GM18870 (cell line): ENCODE measurements around the gene METTL9.
"Not testable (repeated sequence)": the region's sequence is repeated elsewhere in the genome, so short reads cannot be mapped to it uniquely, and the experiment has no call there.

Experiments used
- ATAC-seq: cut with Tn5 transposase; IDR thresholded peaks from one replicate; pipeline ENCODE4 v1.9.1; 2021; ENCODE audit warnings: moderate library complexity; ENCODE audit not compliant: unreplicated experiment

METTL9 gene

DNA sequence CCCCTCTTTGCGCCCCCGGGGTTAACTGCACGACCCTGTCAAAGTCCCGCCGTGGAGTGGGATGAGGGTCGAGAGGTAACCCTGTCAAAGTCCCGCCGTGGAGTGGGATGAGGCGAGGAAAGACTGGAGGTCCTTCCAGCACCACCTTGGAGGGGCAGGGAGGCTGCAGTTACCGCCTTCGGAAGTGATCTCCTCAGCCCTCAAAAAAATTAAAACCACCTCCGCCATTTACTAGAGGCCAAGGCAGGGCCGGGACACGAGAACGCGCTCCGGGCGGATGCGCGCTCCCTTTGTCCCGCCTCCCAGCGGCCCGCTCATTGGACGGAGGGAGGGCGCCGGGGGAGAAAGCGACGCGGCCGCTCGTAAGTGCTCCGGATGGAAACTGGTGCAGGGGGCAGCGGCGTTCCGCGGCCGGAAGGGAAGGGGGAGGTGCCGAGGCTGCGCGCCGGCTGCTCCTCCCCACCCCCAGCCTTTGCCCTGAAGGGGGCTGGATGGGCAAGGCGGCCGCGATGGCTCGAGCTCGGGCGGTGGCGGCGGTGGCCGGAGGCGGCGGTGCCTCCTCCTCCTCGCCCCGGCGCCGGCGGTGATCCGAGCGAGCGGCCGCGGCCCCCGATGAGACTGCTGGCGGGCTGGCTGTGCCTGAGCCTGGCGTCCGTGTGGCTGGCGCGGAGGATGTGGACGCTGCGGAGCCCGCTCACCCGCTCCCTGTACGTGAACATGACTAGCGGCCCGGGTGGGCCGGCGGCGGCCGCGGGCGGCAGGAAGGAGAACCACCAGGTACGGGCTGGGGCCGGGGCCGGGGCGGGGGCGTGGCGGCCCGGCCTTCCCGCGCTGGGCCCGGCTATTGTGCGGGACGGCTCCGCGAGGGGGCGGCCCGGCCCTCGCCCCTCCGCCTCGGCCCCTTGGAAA, at the start of gene METTL9:
TSS of gene METTL9 (plus strand) at position 456 of the 909 bp plus-strand sequence. CDS start at position 613, 157 bp downstream.
- ATAC-seq = peak; percentile 74

DNA sequence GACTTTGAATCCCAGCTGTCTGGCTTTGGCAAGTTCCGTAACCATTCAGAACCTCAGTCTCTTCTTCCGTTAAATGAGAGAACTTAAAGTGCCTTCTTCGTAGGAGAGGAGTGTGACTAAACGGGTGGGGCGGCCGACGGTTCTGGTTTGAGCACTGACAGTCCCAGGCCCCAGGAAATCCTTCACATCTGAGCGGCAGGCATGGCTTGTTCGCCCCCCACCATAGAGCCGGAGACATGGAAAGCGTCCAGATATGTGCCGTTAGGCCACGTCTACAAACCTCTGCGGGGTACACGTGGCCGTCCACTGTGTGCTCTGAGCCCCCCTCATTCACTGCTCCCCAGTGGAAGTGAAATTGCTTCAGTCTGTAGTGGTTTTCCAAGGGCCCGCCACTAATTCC, 49.4 kb upstream of the METTL9 start:
- not testable (repeated sequence) for ATAC-seq

DNA sequence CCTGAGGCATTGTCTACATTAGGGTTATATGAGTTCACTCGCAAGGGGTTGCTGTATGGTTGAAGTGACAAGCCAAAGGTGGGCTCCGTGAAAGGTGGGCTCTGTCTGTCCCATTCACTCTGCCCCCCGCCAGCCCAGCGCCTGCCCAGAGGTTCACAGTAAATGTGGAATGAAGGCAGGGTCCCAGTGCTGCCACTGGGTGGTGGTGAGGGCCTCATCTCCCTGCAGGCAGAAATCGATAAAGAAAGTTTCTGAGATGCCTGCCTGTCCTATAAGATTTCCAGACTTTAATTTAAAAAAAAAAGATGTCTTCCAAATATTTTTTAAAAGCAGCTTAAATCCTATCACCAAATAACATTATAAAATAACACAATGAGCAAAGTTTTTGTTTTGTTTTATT, 48.9 kb upstream of the METTL9 start:
- not testable (repeated sequence) for ATAC-seq

DNA sequence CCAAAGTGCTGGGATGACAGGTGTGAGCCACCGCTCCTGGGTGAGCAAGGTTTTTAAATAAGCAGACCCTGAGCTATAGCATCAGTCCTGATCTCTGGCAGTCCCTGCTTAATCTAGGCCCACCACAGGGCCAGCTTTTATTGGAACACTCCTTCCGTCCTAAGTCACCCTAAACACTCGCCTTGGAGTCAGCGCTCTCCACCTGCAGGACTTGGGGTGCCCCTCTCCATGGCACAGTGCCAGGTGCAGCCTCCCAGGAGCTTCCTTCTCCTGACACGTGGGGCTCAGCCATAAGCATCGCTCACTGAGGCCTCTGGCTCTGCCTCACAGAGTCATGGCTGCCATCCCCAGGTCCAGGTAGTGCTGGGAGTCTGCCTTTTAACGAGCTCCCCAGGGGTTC, 48.3 kb upstream of the METTL9 start:
- not testable (repeated sequence) for ATAC-seq

DNA sequence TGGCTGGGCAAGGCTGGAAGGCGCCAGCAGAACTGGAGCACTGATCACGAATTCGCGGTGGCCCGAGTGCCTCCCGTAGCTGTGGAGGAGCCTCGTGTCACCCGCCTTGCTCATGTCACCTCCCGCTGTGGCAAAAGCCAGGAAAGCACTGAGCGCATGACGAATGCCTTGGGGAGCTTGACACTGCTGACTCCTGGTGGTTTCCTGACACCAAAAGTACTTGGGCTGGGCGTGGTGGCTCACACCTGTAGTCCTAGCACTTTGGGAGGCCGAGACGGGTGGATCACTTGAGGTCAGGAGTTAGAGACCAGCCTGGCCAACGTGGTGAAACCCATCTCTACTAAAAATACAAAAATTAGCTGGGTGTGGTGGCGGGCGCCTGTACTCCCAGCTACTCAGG, 47.8 kb upstream of the METTL9 start:
- not testable (repeated sequence) for ATAC-seq

DNA sequence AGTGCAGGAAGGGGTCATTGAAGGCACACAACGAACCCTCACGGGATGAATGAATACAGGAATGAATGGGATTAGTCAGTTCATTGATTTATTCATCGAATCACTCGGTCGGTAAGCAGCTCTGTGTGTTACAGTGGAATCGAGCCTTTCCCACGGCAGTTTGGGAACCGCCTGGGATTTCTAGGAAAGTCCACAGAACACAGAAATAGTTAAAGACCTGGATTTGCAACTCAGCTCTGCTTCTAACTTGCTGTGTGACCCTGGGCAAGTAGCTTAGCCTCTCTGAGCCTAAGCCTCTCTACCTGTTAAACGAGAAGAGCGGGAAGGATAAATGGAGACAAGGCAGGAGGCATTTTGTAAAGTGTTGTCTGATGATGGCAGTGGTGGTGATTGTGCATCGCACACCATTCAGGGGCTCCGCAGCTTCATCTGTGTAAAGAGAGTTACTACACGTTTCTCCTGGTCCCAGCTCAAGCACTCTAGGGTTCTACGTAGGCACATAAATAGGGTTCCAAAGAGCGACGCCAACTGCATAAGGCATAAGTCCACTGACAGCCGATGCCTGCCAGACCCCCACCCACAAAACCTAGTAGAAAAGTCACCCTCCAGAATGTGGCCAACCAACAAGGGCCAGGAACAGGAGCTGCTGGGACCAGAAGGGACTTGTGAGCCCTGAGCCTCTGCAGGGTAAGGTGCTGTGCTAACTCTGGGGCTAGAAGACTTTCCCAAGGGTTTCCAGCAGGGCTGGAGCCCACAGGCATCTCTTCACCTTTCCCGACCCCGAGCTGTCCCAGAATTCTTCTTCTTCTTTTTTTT, 45.7 kb upstream of the METTL9 start:
- not testable (repeated sequence) for ATAC-seq

DNA sequence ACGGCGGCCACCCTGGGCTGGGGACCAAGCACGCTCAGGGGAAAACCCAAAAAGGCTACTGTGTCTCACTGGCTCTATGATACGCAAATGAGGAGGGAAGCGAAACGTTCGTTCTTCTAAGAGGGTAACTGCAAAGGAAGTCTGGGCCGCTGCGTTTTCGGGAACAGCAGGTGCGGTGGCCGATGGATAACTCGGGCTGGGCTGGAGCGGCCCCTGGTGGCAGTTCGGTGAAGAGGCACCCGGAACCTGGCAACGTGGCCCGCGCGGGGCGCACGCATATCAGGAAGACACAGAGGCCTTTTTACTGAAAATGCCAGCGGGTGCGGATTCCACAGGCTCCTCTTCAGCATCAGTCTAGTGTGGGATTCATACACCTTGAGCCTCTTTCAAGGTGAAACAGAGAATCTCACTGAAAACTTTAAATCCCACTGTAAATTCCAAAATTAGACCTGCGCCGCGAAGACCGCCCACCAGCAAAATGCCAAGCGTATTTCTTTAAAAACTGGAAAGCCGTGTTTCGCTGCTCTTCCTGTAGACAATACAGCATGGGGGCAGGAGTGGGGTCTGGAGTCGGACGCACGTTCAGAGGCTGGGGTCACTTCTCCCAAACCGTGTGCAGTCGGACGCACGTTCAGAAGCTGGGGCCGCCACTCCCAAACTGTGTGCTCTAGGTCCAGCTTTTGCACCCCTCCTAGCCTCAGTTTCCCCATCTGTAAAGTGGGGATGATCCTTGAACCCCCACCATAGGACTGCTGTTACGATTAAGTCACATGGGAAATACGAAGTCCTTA, 44.4 kb upstream of the METTL9 start:
- peak; percentile 97 for ATAC-seq

DNA sequence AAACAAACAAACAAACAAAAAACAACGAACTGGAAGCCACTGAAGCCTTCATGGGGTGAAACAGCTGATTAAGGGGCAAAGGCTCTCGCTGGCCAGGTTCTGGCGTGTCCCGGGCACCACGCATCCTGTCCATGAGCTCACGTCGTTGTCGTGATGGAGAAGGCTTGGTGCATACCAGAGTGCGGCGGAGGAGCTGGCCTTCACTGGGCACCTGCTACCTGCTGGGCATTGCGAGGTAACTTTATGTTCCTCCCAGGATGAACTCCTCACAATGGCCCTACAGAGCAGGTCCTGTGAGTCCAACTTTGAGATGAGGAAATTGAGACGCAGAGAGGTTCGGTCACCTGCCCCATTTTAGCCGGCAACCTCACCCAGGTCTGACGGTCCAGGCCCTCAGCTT, 43.8 kb upstream of the METTL9 start:
- ATAC-seq = not testable (repeated sequence)

DNA sequence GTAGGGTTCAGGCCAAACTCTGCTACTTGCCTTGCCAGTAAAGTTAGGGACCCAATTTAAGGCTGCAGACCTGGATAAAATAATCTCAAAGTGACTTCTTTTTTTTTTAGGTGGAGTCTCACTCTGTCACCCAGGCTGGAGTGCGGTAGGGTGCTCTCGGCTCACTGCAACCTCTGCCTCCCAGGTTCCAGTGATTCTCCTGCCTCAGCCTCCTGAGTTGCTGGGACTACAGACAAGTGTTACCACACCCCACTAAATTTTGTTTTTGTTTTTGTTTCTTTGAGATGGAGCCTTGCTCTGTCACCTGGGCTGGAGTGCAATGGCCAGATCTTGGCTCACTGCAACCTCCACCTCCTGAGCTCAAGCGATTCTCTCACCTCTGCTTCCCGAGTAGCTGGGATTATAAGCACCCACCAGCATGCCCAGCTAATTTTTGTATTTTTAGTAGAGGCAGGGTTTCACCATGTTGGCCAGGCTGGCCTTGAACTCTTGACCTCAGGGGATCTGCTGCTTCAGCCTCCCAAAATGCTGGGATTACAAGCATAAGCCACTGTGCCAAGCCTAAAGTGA, 43.3 kb upstream of the METTL9 start:
- not testable (repeated sequence) for ATAC-seq

DNA sequence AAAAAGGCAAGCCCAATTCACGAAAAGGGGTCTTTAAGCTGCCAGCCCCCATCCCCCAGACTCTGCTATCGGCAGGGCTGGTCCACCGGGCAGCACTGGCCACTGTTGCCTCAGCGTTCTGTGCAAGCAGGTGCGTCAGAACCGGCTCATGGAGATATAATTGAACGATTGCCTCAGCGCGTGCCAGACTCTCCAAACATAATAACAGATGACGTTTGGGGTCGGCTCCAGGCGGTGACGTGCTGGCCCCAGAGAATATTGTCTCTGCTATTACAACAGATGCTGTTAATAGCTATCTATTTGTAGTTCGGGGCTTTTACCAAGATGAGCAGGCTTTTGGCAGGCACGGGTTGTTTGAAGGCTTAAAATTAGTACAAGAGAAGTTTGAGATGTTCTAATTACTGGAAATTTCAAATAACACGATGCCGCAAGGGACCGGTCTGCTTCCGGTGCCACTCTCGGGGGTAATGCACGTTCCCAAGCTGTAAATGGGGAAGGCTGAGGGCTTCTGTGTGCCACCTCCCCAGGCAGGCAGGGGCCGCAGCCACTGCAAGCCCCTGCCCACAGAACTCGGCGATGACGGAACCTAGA, 42.6 kb upstream of the METTL9 start:
- not testable (repeated sequence) for ATAC-seq

DNA sequence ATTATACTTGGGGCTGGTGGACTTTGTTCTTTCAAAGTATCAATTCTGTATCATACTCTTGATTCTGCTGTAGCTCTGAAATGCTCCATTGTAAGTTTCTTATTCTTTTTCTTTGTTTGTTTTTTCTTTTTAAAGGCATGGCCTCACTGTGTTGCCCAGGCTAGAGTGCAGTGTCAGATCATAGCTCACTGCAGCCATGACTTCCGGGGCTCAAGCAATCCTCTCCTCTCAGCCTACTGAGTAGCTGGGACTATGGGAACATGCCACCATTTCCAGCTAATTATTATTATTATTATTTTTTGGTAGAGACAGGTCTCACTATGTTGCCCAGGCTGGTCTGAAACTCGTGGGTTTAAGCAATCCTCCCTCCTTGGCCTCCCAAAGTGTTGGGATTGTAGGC, 38.9 kb upstream of the METTL9 start:
- ATAC-seq = no peak

DNA sequence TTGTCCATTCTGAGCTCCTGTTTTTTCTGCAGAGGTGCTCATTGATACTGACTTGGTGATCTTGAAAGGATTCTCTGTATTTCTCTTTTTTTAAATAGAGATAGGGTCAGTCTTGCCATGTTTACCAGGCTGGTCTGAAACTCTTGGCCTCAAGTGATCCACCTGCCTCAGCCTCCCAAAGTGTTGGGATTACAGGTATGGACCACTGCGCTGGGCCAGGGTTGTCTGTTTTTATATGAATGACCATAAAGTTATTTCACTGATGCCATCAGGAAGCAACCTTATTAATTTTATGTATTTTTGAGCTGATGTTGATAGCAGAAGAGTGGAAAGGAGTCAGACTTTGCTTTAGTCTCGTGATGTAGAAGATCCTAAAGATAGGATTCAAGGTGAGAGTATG, 35.7 kb upstream of the METTL9 start:
- ATAC-seq = no peak

DNA sequence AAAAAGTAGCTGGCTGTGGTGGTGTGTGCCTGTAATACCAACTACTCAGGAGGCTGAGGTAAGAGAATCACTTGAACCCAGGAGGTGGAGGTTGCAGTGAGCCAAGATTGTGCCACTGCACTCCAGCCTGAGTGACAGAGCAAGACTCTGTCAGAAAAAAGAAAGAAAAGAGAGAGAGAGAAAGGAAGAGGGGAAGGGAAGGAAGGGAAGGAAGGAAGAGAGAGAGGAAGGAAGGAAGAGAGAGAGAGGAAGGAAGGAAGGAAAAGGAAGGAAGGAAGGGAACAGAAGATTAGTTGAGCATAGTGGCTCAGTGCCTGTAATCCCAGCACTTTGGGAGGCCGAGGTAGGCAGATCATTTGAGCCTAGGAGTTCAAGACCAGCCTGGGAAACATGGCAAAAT, 35.0 kb upstream of the METTL9 start:
- ATAC-seq = not testable (repeated sequence)

DNA sequence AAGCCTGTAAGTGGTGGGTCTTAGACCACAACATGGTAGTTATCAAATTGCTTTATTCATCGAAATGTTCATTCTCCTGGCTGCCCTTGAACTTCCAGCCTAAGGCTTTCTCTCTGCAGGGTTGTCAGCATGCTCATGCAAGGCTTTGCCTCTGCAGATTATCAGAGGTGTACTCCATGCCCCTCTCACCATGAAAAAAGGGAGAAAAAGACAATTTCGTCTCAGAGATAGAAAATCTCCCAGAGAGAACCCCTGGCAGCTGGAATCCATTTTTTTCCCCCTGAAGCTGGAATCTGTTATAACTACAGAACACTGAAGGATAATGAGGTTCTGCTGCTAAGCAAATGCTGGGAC, 33.9 kb upstream of the METTL9 start:
- ATAC-seq = no peak

DNA sequence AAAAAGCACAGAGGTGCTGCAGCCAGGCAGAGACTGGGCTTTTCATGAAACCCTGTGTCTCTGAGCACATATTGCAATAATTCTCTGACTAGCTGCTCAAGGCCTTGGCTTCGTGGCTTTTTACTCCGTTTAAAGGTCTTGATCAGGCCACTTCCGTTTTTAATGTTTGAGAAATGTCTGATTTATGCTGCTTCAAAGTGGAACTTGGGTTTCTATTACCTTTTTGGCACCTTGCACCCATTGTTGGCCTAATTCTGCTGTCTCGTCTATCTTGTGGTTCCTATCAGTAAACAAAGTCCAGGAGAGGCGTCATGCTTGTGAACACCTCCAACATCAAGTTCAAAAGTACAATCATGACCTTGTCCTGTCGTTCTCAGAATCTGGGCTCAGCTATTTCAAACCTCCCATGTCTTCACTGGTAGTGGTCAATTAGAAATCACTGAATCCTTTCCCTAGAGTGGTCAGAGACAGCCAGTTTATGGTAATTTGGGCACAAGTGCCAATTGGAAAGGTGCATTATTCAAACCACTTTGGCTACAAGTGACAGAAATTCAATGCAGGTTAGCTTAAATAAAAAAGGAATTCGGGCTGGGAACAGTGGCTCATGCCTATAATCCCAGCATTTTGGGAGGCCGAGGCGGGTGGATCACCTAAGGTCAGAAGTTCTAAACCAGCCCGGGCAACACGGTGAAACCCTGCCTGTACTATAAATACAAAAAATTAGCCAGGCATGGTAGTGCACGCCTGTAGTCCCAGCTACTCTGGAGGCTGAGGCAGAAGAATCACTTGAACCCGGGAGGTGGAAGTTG, 33.3 kb upstream of the METTL9 start:
- ATAC-seq = no peak

DNA sequence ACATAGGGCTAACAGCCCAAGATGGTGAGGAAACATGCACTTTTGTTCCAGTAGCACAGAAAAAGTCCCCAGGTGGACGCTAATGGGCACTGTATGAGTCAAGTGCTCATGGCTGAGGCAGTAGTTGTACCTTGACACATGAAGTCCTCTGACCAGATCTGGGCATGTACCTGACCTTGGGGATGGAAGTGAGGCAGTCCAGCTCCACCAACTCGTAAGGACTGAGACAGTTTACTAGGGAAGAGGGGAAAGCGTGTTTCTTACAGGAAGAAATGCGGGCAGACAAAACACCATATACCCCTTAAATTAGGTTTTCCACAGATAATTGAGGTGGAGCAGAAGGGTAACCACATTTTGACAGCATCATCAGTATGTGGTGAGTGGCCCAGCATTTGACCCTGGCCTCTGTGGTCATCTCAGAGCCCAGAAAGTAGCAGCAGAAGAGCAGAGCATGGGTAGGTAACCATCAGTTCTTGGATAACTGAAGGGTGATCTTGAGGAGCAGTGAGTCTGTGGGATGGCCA, 32.4 kb upstream of the METTL9 start:
- no peak for ATAC-seq

DNA sequence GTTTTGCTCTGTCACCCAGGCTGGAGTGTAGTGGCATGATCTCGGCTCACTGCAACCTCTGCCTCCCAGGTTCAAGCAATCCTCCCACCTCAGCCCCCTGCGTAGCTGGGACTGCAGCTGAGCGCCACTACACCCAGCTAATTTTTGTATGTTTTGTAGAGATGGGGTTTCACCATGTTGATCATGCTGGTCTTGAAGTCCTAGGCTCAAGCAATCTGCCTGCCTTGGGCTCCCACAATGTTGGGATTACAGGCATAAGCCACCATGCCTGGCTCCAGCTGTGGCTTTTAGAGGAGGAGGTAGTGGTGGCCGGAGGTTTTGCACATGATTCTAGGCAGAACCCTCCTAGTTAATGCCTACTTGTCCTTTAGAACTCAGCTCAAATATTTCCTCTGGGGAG, 31.9 kb upstream of the METTL9 start:
- ATAC-seq = not testable (repeated sequence)

DNA sequence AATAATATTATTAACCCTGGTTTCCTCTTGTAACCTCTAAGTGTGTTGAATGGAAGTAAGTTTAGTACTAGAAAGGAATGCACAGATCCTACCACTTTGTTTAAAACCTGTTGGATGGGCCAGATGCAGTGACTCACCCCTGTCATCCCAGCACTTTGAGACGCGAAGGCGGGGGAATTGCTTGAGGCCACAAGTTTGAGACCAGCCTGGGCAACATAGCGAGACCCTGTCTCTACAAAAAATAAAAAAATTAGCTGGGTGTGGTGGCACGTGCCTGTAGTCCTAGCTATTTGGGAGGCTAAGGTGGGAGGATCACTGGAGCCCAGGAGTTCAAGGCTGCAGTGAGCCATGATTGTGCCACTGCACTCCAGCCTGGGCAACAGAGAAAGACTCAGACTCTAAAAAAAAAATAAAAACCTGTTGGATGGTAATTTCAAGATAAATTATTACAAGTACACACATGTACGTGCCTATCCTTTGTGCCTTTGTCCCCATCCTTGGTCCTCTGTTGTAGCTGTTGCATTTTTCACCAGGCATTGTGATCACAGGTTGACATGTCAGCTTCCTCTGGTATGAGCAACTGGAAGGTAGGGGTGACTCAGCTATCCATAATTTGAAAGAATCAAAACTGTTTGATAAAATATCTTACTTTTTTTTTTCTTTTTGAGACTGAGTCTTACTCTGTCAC, 30.7 kb upstream of the METTL9 start:
- no peak for ATAC-seq

DNA sequence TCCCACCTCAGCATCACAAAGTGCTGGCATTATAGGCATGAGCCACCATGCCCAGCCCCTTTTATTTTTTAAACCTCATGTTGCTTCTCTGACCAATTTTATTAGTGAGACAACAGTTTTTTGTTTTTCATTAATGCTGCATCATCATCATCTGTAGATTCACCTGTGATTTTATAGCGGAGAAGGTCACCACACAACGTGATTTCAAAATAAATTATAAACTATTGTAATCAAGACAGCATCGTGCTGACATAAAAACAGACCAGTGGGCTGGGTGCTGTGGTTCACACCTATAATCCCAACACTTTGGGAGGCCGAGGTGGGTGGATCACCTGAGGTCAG, 28.7 kb upstream of the METTL9 start:
- no peak for ATAC-seq
